Activated effector memory CD4-positive, alpha-beta T cell treated with Interleukin-2 at 50 U/mL for 16 hours (primary cell): ENCODE data around the gene SEMA4D.

Source experiments
- DNase-seq: peaks from one replicate; pipeline ENCODE4 v3.0.0-alpha.2; 2020

Gene SEMA4D, protein sequence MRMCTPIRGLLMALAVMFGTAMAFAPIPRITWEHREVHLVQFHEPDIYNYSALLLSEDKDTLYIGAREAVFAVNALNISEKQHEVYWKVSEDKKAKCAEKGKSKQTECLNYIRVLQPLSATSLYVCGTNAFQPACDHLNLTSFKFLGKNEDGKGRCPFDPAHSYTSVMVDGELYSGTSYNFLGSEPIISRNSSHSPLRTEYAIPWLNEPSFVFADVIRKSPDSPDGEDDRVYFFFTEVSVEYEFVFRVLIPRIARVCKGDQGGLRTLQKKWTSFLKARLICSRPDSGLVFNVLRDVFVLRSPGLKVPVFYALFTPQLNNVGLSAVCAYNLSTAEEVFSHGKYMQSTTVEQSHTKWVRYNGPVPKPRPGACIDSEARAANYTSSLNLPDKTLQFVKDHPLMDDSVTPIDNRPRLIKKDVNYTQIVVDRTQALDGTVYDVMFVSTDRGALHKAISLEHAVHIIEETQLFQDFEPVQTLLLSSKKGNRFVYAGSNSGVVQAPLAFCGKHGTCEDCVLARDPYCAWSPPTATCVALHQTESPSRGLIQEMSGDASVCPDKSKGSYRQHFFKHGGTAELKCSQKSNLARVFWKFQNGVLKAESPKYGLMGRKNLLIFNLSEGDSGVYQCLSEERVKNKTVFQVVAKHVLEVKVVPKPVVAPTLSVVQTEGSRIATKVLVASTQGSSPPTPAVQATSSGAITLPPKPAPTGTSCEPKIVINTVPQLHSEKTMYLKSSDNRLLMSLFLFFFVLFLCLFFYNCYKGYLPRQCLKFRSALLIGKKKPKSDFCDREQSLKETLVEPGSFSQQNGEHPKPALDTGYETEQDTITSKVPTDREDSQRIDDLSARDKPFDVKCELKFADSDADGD

DNA sequence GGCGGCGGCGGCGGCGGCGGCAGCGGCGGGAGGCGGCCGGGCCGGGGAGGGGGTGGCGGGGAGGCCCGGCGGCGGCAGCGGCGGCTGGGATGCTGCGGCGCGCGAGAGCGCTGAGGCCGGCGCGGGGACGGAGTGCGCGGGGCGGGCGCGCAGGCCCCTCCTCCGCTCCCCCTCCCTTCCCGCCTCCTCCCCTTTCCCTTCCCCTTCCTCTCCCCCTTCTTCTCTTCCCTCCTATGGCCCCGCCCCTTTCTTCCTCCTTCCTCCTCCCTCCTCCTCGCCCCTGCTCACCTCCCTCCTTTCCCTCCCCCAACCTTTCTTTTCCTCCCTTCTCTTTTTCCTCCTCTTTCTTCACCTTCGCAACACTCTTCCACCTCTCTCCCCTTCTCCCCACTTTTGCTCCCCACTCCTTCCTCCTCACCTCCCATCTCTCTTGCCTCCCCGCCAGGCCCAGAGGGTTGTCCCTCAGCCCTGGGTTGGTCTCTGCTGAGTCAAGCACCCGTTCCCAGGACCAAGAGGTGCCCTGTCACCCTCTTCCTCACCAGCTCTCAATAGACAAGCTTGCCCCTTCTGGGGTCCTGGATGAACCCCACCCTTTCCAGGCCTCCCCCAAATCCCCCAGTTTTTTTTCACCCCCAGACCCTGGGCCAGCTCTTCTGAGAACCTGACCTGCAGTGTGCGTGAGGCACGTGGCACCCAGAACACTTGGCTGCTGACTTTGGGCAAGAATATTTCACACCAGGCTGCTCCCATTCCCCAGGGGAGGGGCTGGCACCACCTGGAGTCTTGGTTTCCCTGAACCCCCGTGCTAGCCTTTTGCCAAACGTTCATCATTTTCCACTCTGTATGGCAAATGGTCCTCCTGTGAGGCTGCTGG is at the start of gene SEMA4D:
Gene SEMA4D, minus strand, starts transcription at position 136 of the 874 bp plus-strand sequence. CDS start 92,657 bp downstream, outside the sequence.
- no peak for DNase-seq

DNA sequence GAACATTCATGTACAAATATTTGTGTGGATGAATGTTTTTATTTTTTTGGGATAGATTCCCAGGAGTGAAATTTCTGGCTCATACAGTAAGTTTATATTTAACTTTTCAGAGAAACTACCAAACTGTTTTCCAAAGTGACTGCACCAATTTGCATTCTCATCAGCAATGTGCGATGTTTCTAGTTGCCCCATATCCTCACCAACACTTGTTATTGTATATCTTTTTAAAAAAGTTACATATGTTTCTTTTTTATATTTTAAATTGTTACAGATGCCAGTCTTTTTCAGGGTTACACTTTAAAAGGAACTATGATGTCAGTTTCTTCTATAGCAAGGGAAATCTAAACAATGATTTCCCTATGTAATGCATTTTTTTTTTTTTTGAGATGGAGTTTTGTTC is 49.1 kb upstream of the SEMA4D start:
- no peak for DNase-seq

DNA sequence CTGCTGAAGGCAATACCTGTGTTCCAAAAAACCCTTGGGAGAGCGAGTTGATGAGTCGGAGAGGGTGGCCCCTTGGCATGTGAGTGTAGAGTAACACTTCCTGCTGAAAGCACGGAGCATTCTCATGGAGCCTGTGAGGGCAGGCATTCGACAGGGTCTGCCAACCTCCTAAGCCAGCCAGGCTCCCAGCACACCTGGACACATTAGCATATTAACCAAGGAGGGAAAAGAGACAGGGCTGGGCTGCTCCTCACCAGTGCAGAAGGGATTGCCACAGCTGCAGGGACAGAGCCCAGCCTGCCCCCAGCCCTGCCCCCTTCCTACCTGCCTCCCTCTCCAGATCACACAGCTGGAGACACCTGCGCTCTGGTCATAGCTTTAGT is 46.4 kb upstream of the SEMA4D start:
- no peak for DNase-seq

DNA sequence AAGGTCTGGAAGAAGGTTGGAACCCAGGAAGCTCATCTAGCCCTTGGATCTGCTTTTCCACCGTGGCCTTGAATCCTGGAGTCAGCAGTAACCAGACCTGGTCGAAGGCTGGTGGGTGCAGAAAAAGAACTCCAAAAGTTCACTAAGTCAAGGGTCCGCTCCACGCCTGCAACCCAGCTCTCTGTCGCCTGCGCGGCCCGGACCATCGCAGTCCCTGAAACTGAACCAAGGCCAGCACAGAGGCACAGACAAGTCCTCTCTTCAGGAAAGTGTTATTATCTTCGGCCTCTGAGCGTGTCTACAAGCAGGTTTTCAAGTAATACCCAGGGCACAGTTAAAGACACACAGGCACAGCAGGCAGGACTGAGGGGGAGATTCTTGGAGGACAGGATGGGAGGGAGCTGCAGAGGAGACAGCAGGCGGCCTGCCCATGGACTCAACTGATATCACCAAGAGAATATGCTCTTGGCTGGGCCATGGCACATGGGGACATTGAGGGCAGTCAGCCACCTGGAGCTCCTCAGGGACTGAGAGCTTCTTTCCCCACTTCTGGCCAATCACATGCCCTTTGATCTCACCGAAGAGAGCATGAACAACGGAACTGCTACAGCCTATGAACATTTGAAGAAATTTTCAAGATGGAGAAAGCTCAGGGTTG is 45.8 kb upstream of the SEMA4D start:
- DNase-seq: no peak

DNA sequence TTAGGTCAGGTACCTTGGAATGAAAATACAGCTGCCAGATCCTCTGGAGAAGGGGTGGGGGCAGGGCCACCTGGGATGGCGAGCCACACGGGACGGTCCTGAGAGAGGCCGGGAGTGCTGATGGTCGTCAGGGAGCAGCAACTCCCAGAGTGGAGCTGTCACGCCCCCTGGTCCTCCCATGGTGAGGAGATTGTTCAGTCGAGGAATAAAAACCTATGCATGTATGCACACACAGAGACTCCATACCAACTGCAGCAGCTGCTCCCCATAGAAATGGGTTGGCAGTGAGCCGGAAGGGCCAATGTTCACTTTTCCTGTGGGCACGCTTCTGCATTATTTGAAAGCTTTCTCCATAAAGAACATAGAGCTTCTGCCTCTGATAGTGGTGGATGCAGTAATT is 45.2 kb upstream of the SEMA4D start:
- no peak for DNase-seq

DNA sequence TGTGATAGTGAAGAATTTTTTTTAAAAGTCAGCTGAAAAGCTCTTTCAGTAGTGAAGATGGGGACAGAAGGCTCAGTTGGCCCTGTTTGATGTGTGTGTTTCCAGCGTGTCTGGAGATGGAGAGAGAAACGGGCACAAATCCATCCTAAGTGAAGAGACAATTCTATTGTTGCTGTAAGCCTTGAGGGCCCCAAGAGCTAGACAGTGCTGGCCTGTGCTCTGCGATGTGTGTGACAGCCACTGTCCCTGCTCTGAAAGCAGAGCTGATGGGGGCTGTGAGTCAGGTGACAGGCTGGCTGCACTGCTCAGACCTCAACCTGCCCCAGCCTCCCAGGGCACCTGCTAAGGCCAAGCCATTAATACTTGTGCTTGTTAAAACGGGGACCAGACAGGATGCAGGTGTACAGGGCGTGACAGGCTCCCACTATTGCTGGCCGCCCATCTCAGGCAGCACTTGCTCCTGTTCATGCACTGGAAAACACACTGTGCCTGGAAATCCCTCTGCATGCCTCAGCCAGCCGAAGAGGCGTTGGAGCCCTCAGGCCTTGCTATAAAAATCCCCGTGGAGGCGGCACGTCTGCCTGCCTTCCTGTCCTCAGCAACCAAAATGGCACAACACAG is 44.6 kb upstream of the SEMA4D start:
- DNase-seq: no peak

DNA sequence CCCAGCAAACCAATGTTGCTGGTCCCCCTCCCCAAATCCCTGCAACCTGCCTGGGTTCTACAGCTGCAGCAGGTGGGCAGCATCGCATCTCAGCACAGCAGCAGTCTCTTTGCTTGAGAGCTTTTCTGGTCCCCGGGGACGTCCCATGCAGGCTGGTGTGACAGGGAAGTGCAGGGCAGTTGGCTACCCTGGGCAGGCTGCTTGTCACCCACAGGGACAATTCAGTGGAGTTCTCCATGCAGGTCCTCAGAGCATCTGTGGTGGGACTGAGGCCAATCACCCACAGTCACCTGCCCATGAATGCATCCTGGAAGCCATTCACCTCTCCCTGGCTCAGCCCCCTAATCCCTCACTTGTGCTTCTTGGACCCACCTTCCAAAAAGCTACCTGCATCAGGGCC is 43.9 kb upstream of the SEMA4D start:
- no peak for DNase-seq

DNA sequence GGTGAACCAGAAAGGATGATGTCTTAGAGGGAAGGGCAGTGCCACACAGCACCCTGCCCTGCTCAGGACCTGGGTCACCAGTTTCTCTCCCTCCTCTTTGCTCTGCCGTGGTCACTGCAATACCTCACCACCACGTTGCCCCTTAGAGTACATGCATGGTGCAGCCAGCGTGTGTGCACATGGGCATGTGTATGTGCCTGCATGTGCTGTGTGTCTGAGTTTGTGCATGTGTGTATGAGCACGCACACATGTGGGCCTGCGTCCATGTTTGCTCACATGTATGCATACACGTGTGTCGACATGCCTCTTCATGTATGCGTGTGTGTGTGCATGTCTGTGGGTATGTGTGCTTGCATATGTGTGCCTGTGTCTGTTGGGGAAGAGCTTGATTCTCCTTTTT is 41.5 kb upstream of the SEMA4D start:
- no peak for DNase-seq

DNA sequence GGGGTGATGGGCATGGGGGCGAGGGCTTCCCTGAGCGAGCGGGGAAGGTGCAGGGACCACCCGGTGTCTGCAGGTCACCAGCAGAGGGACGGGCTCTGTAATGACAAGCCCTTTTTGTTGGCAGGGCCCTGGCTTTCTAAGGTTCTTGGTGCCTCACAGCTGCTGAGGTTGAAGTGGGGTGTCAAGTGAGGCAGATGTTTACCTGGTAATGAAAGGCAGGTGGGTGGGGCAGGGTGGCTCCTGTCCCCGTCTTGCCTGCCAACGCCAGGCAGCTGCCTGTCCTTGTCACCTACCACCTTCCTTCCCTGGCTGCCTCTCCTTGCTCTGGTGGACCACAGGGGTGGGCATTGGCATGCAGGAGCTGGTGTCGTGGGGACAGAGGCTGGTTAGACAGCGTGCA is 41.0 kb upstream of the SEMA4D start:
- no peak for DNase-seq

DNA sequence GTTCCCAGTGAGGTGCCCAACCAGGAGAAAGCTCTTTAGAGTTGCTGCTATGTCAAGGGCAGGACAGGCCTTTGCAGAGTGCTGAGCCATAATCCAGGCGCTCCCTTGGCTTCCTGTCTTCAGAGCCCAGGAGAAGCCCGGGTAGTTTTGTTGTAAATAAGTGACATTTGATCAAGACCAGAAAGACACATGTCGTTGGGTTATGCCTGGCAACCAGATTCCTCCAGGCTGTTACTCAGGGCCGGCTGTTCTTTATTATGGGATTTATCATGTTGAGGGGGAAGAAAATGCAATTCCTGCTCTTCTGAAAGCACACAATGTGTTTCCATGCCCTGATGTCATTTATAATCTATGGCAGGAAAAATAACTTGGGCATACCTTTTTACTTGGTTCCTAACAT is 39.3 kb upstream of the SEMA4D start:
- no peak for DNase-seq

DNA sequence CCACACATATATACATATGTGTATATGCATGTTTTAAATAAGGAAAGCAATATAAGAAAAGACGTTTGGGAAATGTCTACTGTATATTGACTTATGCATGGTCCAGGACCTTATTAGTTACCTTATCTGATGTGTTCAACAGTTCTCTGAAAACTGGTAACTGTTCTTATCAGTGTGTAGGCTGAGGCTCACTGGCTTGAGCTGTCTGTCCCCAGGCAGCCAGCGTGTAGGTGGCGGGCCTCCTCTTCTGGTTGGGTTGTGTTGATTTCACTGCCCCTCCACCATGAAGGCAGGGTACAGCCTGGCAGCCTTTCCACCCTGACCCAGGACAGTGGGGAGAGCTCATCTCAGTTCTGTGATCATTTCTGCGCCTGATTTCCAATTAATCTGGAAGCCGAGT is 38.7 kb upstream of the SEMA4D start:
- no peak for DNase-seq

DNA sequence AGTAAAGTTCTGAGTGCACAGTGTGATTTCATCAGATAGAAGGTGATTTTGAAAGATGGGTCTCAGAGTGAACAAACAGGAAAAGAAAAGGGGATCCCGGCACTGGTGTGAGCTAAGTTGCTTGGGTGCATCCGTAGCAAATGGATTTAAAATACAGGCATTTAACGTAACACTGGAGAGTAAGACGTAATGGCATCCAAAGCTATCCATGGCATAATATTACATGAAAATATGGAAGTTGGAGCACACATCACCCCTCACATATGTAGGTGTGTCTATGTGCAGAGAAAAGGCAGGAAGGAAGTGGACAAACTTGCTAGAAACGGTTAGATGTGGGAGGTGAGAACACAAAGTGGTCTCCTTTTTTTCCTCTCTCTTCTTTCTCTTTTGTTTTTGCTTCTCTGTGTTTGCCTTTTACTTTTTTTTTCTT is 38.2 kb upstream of the SEMA4D start:
- no peak for DNase-seq

DNA sequence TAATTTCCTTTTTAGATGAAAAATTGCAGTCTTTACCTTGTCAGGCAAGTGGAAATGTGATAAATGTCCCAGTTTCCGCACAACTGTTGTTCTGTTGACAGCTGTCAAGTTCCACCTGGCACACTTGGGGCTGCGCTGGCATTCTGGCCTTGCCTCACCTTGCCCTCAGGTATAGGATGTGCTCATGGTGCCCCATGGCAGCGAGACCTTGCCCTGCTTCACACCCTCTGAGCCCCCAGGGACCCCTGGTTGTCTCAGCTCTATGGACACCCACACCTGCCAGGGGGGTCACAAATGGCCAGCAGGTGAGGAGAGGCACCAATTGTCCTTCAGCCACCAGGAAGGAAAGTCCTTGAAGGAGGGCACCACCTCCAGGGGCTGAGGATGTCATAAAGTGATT is 37.5 kb upstream of the SEMA4D start:
- DNase-seq: no peak

DNA sequence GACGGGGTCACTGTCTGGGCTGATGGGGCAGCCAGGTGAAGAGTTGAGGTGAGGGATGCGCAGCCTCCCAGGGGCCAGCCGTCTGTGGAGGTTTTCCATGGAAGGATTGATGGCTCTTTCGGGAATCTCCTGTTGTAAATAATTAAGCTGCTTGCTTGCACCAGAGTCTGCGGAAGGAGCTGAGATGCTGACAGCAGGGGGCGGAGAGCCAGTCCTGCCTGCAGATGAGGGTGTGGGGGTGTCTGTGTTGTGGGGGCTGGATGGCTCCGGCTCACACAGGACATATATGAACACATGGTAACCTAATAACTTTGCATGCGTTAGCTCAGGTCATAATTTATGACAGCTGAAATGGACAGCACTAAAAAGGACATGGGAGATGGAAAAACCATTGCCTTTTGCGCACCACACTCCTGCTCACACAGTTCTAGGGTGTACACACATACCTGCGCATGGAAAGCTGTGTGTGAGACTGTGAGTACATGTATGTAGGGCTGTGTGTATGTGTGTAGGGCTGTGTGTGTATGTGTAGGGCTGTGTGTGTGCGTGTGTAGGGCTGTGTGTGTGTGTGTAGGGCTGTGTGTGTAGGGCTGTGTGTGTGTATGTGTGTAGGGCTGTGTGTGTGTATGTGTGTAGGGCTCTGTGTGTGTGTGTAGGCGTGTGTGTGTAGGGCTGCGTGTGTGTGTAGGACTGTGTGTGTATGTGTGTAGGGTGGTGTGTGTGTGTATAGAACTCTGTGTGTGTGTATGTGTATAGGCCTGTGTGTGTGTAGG is 36.8 kb upstream of the SEMA4D start:
- no peak for DNase-seq

DNA sequence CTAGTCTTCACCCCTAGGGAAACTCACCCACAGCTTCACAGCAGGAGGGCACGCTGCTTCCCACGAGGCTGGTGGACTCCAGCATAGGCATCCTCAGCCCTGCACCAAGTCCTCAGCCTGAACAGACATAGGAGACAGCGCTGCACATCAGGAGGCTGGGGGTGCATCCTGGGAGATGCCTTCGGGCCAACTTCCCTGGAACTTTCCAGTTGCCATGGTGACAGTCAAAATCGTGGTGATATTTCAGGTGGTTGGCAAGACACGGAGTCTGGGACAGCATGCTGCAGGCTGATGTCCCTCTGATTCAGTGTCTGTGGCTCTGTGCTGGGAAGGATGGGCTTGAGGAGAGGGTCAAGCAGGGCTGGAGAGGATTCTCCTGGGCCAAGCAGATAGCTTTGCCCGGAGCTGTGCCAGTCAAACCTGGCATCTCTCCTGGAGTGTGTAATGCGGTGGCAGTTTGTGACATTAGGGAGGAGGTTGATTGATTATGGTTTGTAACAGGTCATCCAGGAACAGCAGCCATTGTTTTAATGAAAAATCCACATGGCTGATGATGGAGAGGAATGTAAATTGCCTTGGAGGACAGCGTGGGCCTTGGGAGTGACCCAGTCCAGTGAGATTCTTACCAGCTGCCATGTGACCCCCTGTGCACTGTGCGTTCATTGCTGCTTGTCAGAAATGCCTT is 35.6 kb upstream of the SEMA4D start:
- no peak for DNase-seq

DNA sequence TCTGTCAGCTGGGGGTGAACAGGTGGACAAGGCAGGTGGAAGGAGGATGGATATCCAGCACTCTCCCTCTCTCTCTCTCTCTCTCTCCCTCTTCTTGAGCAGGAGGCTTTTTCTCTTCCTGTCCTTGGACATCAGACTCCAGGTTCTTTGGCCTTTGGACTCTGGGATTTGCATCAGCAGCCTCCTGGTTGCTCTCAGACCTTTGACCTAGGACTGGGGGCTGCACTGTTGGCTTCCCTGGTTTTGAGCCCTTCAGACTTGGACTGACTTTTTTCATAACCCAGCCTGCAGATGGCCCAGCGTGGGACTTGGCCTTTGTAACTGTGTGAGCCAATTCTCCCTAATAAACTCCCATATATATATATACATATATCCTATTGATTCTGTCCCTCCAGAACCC is 35.0 kb upstream of the SEMA4D start:
- DNase-seq: no peak

DNA sequence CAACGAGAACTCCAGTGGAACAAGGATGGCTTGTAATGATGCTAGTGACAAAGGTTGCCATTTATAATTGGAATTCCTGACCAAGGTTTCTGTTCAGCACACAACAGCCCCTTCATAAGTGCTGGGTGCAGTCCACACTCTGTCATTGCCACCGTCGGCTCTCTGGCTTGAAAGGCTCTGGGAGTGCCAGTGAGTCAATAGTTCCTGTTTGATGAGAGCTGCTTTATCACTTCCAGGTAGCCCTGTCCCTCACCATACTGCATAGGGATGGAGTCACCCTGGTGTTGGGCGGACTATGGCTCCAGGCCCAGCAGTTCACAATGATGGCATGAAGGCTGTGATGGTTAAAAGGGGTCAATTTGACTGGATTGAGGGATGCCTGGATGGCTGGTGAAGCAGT is 34.6 kb upstream of the SEMA4D start:
- no peak for DNase-seq

DNA sequence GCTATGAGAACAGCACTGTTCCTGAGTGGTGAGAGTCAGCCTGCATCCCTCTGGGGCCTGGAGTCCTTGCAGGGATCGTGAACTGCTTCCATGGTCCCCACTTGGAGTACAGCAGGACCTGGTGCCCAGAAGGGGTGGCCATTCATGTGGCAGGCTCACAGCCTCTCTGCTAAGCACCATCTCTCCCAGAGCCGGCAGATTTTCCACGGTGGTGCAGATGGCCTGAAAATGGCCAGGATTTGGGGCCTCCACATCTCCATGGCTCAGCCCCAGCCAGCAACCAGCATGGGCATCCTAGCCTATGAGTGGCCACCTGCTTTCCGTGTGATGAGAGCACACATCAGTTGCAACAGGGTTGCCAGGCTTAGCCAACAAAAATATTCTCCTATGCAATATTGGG is 33.9 kb upstream of the SEMA4D start:
- DNase-seq: no peak

DNA sequence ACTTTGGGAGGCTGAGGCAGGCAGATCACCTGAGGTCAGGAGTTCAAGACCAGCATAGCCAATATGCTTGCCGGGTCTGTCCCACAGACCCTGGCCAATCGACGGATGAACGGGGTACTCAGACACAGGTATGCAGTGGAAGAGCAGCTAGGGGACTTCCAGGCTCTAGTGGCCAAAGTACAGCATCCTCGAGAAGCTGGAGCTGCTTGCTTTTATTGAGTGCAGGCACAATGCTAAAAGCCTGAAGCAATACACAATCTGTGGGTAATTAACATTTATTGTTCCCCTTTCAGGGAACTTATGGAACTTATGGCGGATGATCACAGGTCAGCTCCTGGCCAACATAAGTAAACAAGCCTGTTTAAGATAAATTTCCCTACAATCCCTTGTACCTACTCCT is 32.8 kb upstream of the SEMA4D start:
- DNase-seq: no peak

DNA sequence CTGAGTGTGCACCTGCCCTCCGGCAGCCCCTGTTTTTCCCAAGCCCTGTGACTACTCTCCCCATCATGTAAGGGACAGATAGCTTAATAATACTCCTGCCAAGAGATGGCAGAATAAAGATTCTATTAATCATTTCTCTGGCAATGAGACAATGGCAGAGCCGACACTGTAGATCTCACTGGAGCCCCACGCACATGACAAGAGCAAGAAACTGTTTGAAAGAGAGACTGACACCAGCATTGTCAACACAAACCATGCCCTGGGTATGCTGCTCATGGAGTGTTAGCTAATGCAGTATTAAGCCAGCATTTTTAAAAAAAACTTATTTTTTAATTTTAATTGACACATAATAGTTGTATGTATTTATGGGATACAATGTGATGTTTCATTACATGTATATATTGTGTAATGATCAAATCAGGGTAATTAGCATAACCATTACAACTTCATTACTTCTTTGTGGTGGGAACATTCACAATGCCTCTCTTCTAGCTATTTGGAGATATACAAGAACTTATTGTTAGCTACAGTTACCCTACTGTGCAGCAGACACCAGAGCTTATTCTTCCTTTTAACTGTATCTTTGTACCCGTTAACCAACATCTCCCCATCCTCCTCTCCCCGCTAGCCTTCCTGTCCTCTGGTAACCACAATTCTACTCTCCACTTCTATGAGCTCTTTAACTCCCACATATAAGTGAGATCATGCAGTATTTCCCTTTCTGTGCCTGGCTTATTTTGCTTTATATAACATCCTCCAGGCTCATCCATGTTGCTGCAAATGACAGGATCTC is 31.5 kb upstream of the SEMA4D start:
- no peak for DNase-seq
